Naive thymus-derived CD4-positive, alpha-beta T cell (primary cell): ENCODE results near the gene STAMBP. TPM values are rescaled to one million over a fixed set of nuclear protein-coding genes. Genes with fewer than 3 reads are reported as not detected.

Source experiments
- ATAC-seq: fragments of 150-1000 bp; cut with Tn5 transposase; 2 replicates; pipeline ENCODE4 v1.10.0; 2021; ENCODE audit warnings: mild to moderate bottlenecking, moderate library complexity
- CTCF ChIA-PET: fragments of 350-600 bp; sonication (Branson Sonifier 250); formaldehyde crosslinking; loops from one replicate; lab custom pipeline; 2021; ENCODE audit warnings: antibody characterized with exemption; lab: Charles Lee
- POLR2A ChIA-PET: fragments of 350-600 bp; sonication (Branson Sonifier 250); formaldehyde crosslinking; loops from one replicate; lab custom pipeline; 2021; ENCODE audit warnings: antibody characterized with exemption, inconsistent platforms; lab: Charles Lee
- DNase-seq, 9 donors: peaks; one replicate each; pipeline versions ENCODE4 v3.0.0 to v3.0.0-alpha.2; 2020 to 2022; ENCODE audit warnings: mixed read lengths in 1 of 9
- H3K27ac ChIP-seq: one replicate; pipeline ENCODE4 v1.7.0; 2013; ENCODE audit warnings: mild to moderate bottlenecking, low read depth, low read length, moderate library complexity
- H3K27me3 ChIP-seq, 2 donors: one replicate each; pipeline ENCODE4 v1.7.0; 2013; ENCODE audit warnings: low read length in 2 of 2, mild to moderate bottlenecking in 2 of 2, moderate library complexity in 2 of 2; ENCODE audit not compliant: control insufficient read depth in 2 of 2, insufficient read depth in 2 of 2
- H3K36me3 ChIP-seq, 3 experiments: 1 replicate in 2 of 3; 2 replicates in 1 of 3; pipeline ENCODE4 v1.7.0; 2013; ENCODE audit warnings: low read length in 3 of 3, mild to moderate bottlenecking in 3 of 3, moderate library complexity in 1 of 3; ENCODE audit not compliant: insufficient read depth in 3 of 3, control insufficient read depth in 2 of 3
- H3K4me1 ChIP-seq, 2 donors: one replicate each; pipeline ENCODE4 v1.7.0; 2013; ENCODE audit warnings: low read length in 2 of 2, mild to moderate bottlenecking in 2 of 2, moderate library complexity in 1 of 2; ENCODE audit not compliant: control insufficient read depth in 2 of 2, insufficient read depth in 2 of 2
- H3K4me3 ChIP-seq: 2 replicates; pipeline ENCODE4 v1.7.0; 2013; ENCODE audit warnings: mild to moderate bottlenecking, low read length
- H3K9me3 ChIP-seq, 3 experiments: 1 replicate in 2 of 3; 2 replicates in 1 of 3; pipeline ENCODE4 v1.7.0; 2013; ENCODE audit warnings: low read length in 3 of 3; ENCODE audit not compliant: control insufficient read depth in 2 of 3
- H3K27ac Mint-ChIP-seq, 9 donors: one replicate each; pipeline ENCODE4 v1.8.0; 2020 to 2022; ENCODE audit warnings: mixed read lengths in 9 of 9, mild to moderate bottlenecking in 8 of 9, moderate library complexity in 5 of 9, inconsistent platforms in 2 of 9
- H3K27me3 Mint-ChIP-seq, 5 donors: one replicate each; pipeline ENCODE4 v1.8.0; 2021 to 2022; ENCODE audit warnings: mixed read lengths in 5 of 5, mild to moderate bottlenecking in 1 of 5
- H3K36me3 Mint-ChIP-seq, 5 donors: one replicate each; pipeline ENCODE4 v1.8.0; 2020 to 2022; ENCODE audit warnings: mixed read lengths in 5 of 5, mild to moderate bottlenecking in 3 of 5, inconsistent platforms in 1 of 5
- H3K4me1 Mint-ChIP-seq, 7 donors: one replicate each; pipeline ENCODE4 v1.8.0; 2020 to 2022; ENCODE audit warnings: mixed read lengths in 7 of 7, mild to moderate bottlenecking in 3 of 7, inconsistent platforms in 1 of 7
- H3K4me3 Mint-ChIP-seq, 10 donors: one replicate each; pipeline ENCODE4 v1.8.0; 2020 to 2022; ENCODE audit warnings: mild to moderate bottlenecking in 10 of 10, mixed read lengths in 10 of 10, moderate library complexity in 6 of 10, inconsistent platforms in 2 of 10
- H3K9me3 Mint-ChIP-seq, 11 donors: one replicate each; pipeline ENCODE4 v1.8.0; 2020 to 2022; ENCODE audit warnings: mixed read lengths in 11 of 11, mild to moderate bottlenecking in 4 of 11, inconsistent platforms in 1 of 11, moderate library complexity in 1 of 11
- intact Hi-C, 2 donors: fragments of 100-400 bp; cut with micrococcal nuclease; formaldehyde crosslinking; loops; one replicate each; pipeline ENCODE4 v1.15.1; 2023
- polyA plus RNA-seq, 2 donors: library from polyadenylated mRNA; unstranded; fragments of 300-500 nt; fragmentation: Illumina TruSeq; gene quantifications; one replicate each; pipeline ENCODE4 v1.2.3, GENCODE V29; 2021
- total RNA-seq, 6 experiments: library from RNA in 5 of 6; stranded (reverse) in 5 of 6; gene quantifications; 1 replicate in 5 of 6; 2 replicates in 1 of 6; pipeline ENCODE4 v1.2.3 and lab custom pipeline; 2021 to 2026

Gene STAMBP
- total and polyA plus RNA-seq, 7 experiments from 2014 or later = 22.2 to 44.5 (median 37.5) TPM

DNA sequence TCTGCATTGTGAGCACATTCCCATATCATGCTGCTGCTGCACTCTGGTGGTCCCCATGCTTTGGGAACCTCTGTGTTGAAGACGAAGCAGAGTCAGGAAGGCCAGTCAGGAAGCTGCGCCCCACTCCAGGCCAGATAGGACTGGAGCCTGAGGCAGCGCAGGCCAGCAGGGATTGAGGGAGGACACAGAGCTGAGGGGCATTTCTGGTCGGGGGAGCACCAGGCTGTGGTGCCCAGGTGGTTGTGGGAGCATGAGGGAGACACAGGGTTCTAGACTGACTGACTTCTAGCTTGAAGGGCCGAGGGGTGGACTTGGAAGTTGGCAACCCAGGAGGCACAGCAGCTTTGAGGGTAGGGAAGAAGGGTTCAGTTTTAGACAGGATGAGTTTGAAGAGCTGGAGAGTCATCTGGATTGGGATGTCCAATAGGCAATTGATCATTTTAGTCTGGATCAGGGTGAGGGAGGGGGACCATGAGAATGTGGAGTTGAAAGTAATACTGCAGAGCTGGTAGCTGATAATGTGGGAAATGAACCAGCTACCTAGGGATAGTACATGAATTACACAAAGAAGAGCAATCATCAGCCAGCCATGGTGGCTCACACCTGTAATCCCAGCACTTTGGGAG lies 62.6 kb downstream of the STAMBP start:
- Mint-ChIP-seq H3K4me3 (no peak overlapping the region), H3K27me3 (no peaks in the 10 kb centered on the region), H3K27ac (peak overlapping the region in 2 of 9 donors; percentile 20 to 61), H3K4me1 (peaks cover 12 to 40% (median 36%) of the 10 kb centered on the region in 7 donors), H3K9me3 (peaks cover 0 to under 1% (median 0%) of the 10 kb centered on the region in 11 donors), H3K36me3 (peaks cover 0 to 3% (median 0%) of the 10 kb centered on the region in 5 donors)
- no peak for ATAC-seq
- Histone ChIP-seq H3K27ac (no peak overlapping the region), H3K4me1 (peaks cover 0 to 1% of the 10 kb centered on the region in 2 donors), H3K27me3 (no peaks in the 10 kb centered on the region), H3K4me3 (no peak overlapping the region), H3K9me3 (no peaks in the 10 kb centered on the region), H3K36me3 (no peaks in the 10 kb centered on the region)
- CTCF ChIA-PET = no interaction called here
- intact Hi-C loops = no loop called here
- DNase-seq = no peak
- POLR2A ChIA-PET = no interaction called here

- peaks cover 0 to 13% of the 10 kb centered on the region in 2 donors for H3K4me1 ChIP-seq
- ChIA-PET POLR2A (interaction anchor here (0.6 to 0.7 kb wide), 3 partner anchors 9 to 86 kb away, joined by 3 to 4 read pairs (median 3); no protein-coding TSS in a partner anchor), CTCF (no interaction called here)
- no peak within 1 kb of the TSS for H3K27ac ChIP-seq
- peaks cover 13 to 53% (median 41%) of the 10 kb centered on the region in 7 donors for H3K4me1 Mint-ChIP-seq
- intact Hi-C loops = no loop called here
- ATAC-seq (no peak), DNase-seq (no peak)
- no peaks in the 10 kb centered on the region for H3K36me3 Mint-ChIP-seq
- H3K9me3 ChIP-seq = no peaks in the 10 kb centered on the region
- no peaks in the 10 kb centered on the region for H3K36me3 ChIP-seq
- no peaks in the 10 kb centered on the region for H3K9me3 Mint-ChIP-seq
- no peak within 1 kb of the TSS for H3K4me3 Mint-ChIP-seq
- no peaks in the 10 kb centered on the region for H3K27me3 ChIP-seq
- no peak within 1 kb of the TSS for H3K4me3 ChIP-seq
- no peak within 1 kb of the TSS for H3K27ac Mint-ChIP-seq
- no peaks in the 10 kb centered on the region for H3K27me3 Mint-ChIP-seq
Measured at GRCh38 chr2:73892631-73893329, 64.0 kb downstream of the STAMBP start, which contains the start of gene ACTG2. TSS of gene ACTG2 (plus strand) at chr2:73893008. CDS start at chr2:73901312, 8,304 bp downstream.

DNA sequence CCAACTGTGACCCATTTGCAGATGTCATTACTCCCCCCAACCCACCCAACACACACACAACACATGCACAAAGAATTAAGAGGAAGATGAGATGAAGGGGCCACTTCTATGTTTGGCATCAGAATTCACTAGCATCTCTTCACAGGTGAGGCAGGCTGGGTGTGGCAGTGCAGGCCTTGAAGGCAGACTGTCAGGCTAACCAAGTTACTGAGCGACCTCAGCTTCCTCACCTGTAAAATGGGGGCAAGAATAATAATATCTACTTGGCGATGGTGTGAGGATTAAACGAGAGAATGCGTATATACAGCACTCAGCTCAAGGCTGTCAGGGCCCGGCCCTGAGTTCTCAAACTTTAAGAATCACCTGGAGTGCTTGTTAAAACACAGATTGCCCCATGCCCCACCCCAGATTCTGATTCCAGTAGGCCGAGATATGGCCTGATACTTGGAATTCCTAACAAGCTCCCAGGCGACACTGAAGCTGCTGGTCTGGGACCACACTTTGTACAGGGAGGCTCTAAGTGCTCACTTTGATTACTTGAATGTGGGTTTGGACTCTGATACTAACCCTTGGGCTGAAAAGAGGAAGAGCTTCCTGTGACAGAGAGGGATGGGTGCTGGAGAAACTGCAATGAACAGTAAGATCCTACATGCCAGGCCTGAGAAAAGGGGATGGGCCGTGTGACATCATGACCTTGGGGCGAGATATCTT lies 65.2 kb downstream of the STAMBP start:
- intact Hi-C loops = no loop called here
- Histone ChIP-seq H3K4me1 (peaks cover 0 to 13% of the 10 kb centered on the region in 2 donors), H3K4me3 (no peak overlapping the region), H3K27ac (no peak overlapping the region), H3K27me3 (no peaks in the 10 kb centered on the region), H3K36me3 (no peaks in the 10 kb centered on the region), H3K9me3 (no peaks in the 10 kb centered on the region)
- H3K36me3 Mint-ChIP-seq = no peaks in the 10 kb centered on the region
- CTCF ChIA-PET = no interaction called here
- DNase-seq (no peak), ATAC-seq (no peak)
- POLR2A ChIA-PET = interaction anchor here (1.0 kb wide), 1 partner anchor 9 kb away, joined by 3 read pairs; no protein-coding TSS in a partner anchor
- peaks cover 13 to 47% (median 36%) of the 10 kb centered on the region in 7 donors for H3K4me1 Mint-ChIP-seq
- H3K27me3 Mint-ChIP-seq = no peaks in the 10 kb centered on the region
- no peaks in the 10 kb centered on the region for H3K9me3 Mint-ChIP-seq
- peak overlapping the region in 1 of 10 donors; percentile 2 for H3K4me3 Mint-ChIP-seq
- H3K27ac Mint-ChIP-seq = peak overlapping the region in 3 of 9 donors; percentile 14 to 77 (median 54)

- H3K4me1 Mint-ChIP-seq = peaks cover 13 to 47% (median 36%) of the 10 kb centered on the region in 7 donors
Measured at GRCh38 chr2:73894475-73894850, 65.7 kb downstream of the STAMBP start.

GRCh38 chr2:73894877-73895276 lies 66.1 kb downstream of the STAMBP start:
- ChIA-PET POLR2A (interaction anchor here (1.0 kb wide), 1 partner anchor 8 kb away, joined by 3 read pairs; no protein-coding TSS in a partner anchor), CTCF (interaction anchor here (0.7 to 0.9 kb wide), 2 partner anchors 71 to 94 kb away, joined by 3 read pairs; no protein-coding TSS in a partner anchor)
- Histone ChIP-seq H3K36me3 (no peaks in the 10 kb centered on the region), H3K27ac (no peak overlapping the region), H3K4me1 (peaks cover 0 to 13% of the 10 kb centered on the region in 2 donors), H3K27me3 (no peaks in the 10 kb centered on the region), H3K9me3 (no peaks in the 10 kb centered on the region), H3K4me3 (no peak overlapping the region)
- intact Hi-C loops = loop anchor here in 1 of 2 donors (5.0 kb wide), 1 partner anchor 33 kb away; no protein-coding TSS in a partner anchor
- Mint-ChIP-seq H3K4me3 (peak overlapping the region in 1 of 10 donors; percentile 32), H3K27me3 (no peaks in the 10 kb centered on the region), H3K27ac (peak overlapping the region in 6 of 9 donors; percentile 26 to 90 (median 54)), H3K9me3 (no peaks in the 10 kb centered on the region), H3K36me3 (no peaks in the 10 kb centered on the region), H3K4me1 (peaks cover 13 to 47% (median 36%) of the 10 kb centered on the region in 7 donors)
- ATAC-seq (no peak), DNase-seq (no peak)

More at GRCh38 chr2:73894475-73894850, 65.7 kb downstream of the STAMBP start:
- H3K4me3 ChIP-seq = no peak overlapping the region
- peak overlapping the region in 1 of 10 donors; percentile 2 for H3K4me3 Mint-ChIP-seq
- H3K27me3 ChIP-seq = no peaks in the 10 kb centered on the region
- H3K36me3 ChIP-seq = no peaks in the 10 kb centered on the region
- DNase-seq (no peak), ATAC-seq (no peak)
- intact Hi-C loops = no loop called here
- H3K9me3 ChIP-seq = no peaks in the 10 kb centered on the region
- no peak overlapping the region for H3K27ac ChIP-seq
- H3K36me3 Mint-ChIP-seq = no peaks in the 10 kb centered on the region
- no peaks in the 10 kb centered on the region for H3K9me3 Mint-ChIP-seq
- peaks cover 0 to 13% of the 10 kb centered on the region in 2 donors for H3K4me1 ChIP-seq
- CTCF ChIA-PET = interaction anchor here (0.7 to 0.9 kb wide), 2 partner anchors 71 to 94 kb away, joined by 3 read pairs; no protein-coding TSS in a partner anchor
- H3K27me3 Mint-ChIP-seq = no peaks in the 10 kb centered on the region
- POLR2A ChIA-PET = interaction anchor here (1.0 kb wide), 1 partner anchor 8 kb away, joined by 3 read pairs; no protein-coding TSS in a partner anchor
- H3K27ac Mint-ChIP-seq = peak overlapping the region in 5 of 9 donors; percentile 14 to 77 (median 53)

- H3K27ac Mint-ChIP-seq = peak overlapping the region in 7 of 9 donors; percentile 26 to 90 (median 54)
- ChIA-PET CTCF (interaction anchor here (0.7 to 0.9 kb wide), 2 partner anchors 72 to 93 kb away, joined by 3 read pairs; no protein-coding TSS in a partner anchor), POLR2A (interaction anchor here (1.0 kb wide), 1 partner anchor 32 kb away, joined by 4 read pairs; the partner anchor contains the start of gene DGUOK)
- no peak overlapping the region for H3K4me3 ChIP-seq
- H3K27me3 Mint-ChIP-seq = no peaks in the 10 kb centered on the region
- peaks cover 13 to 47% (median 36%) of the 10 kb centered on the region in 7 donors for H3K4me1 Mint-ChIP-seq
- peaks cover 0 to 13% of the 10 kb centered on the region in 2 donors for H3K4me1 ChIP-seq
- H3K4me3 Mint-ChIP-seq = peak overlapping the region in 1 of 10 donors; percentile 32
- intact Hi-C loops = loop anchor here in 1 of 2 donors (5.0 kb wide), 1 partner anchor 33 kb away; no protein-coding TSS in a partner anchor
- no peaks in the 10 kb centered on the region for H3K27me3 ChIP-seq
- ATAC-seq = no peak
- H3K36me3 ChIP-seq = no peaks in the 10 kb centered on the region
- H3K27ac ChIP-seq = no peak overlapping the region
- H3K9me3 ChIP-seq = no peaks in the 10 kb centered on the region
- no peaks in the 10 kb centered on the region for H3K9me3 Mint-ChIP-seq
- H3K36me3 Mint-ChIP-seq = no peaks in the 10 kb centered on the region
- no peak for DNase-seq
Measured at GRCh38 chr2:73895473-73895872, 66.7 kb downstream of the STAMBP start.
